ENCODE results near the gene DCHS2.

The DCHS2 gene

DNA sequence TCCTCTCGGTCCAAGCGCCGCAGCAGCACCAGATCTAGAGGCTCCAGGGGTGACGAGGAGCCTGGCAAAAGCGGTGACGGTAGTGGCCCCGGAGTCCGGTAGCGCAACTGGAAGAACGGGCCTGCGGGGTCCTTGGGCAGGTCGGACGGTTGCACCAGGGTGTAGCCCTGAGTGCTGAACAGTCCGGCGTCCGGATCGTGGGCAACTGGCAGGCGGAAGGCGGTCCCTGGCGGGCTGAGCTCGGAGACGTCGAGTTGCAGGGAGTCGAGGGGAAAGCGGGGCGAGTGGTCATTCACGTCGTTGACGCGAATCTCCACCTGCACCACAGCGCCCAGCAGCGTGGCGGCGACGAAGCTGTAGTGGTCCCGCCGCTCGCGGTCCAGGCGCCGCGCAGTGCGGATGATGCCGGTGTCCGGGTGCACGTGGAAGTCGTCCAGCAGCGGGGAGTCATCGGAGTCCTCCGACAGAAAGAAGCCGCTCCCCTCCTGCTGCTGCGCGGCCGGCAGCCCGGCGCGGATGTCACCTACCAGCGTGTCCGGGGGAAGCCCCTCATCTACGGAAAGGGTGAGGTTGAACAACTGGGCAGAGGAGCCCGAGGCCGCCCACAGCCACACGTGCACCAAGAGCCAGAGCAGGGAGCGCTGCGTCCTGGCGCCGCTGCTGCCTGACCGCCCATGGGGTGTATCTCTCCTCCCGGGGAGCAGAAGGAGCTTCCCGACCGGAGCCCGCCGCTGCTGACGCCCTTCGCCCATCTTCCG, 837 bp downstream of the DCHS2 start:
- DNase-seq (ENCODE audit: low spot score): peak; percentile 18

DNA sequence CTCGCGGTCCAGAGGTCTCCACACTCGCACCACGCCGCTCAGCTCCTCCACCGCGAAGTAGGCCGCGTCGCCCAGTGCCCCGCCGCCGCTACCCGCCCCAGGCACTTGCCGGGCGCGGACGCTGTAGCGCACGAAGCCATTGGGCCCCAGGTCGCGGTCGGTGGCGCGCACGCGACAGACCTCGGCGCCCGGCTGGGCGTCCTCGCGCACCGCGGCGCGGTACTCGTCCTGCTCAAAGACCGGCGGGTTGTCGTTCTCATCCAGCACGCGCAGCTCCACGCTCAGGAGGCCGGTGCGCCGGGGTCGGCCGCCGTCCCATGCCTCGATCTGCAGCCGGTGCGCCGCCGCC, 1.4 kb downstream of the DCHS2 start:
- no peak for DNase-seq (ENCODE audit: low spot score)

DNA sequence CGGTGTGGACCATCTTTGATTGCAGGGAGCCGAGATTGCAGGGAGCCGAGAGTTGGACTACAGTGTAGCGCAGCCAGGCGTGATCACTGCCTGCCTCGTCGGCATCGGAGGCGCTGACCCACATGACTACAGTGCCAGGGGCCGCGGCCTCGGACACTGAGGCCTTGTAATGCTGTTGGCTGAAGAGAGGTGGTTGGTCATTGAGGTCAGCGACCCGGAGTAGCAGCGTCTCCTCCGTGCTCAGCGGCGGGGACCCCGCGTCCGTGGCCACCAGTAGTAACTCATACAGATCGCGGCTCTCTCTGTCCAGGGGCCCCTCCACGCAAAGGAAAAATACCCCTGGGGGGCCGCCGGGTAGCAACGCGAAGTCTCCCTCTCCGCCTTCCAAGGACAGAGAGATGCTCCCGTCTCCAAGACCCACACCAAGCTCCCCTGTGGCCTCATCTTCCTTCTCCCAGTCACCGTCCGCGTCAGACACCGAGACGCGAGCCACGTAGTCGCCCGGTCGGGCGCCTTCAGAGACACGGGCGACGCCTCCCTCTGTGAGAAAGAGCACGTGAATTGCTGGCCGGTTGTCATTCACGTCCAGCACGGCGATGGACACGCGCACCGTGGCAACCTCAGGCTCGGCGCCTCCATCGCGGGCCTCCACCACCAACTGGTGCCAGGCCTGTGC, 1.9 kb downstream of the DCHS2 start:
- DNase-seq (ENCODE audit: low spot score): no peak

DNA sequence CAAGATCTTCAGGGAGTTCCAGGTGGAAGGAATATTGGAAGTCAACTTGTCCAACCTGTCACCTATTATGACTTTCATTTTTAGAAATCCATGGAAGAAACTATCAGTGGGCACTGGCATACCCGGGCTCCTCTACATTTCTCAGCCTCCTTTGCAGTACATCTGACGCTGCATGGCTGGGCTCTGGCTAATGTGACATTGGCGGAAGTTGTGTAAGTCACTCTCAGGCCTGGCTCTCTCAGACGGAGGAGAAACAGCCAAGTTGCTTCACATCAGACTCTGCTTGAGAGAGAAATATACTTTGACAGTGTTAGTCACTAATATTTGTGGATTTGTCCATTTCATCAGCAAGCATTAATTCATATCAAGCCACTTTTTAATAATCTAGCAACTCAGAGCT, 4.5 kb downstream of the DCHS2 start:
- no peak for DNase-seq (ENCODE audit: low spot score)

GRCh38 chr4:154485127-154485773, 6.3 kb downstream of the DCHS2 start:
- DNase-seq (ENCODE audit: low spot score): no peak

DNA sequence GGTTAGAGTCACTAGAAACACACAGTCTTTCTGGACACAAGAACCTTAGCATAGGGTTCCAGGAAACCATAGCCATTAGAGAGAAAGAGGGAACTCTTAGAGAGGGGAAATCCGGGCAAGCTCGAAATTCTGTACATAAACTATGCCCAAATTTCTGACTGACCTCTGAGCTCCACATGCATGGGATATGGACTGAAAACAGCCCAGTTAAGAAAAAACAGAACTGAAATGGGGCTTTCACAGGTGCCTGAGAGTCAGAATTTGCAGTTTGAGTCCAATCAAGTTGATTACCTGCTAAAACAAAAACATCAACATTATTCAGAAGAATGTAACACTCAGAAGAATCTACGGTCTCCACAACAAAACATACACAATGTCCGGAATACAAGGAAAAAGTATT, 13.1 kb downstream of the DCHS2 start:
- DNase-seq (ENCODE audit: low spot score): no peak

DNA sequence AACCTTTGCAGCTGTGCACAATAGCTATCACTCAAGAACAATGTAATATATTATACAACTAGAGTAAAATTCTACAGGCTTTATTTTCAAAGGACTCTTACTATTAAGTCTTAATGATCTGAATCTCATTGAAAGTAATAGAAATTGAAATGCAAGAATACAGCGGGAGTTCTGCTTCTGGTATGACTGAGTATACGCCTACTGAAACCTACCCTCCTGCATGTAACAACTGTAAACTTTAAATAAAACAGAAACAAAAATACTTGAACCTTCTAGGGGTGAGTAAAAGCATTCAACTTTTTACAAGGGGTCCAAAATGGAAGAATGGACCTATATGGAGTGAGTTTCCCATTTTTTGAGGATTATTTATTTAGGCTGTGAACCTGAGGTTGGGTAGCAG, 13.5 kb downstream of the DCHS2 start:
- DNase-seq (ENCODE audit: low spot score): no peak

DNA sequence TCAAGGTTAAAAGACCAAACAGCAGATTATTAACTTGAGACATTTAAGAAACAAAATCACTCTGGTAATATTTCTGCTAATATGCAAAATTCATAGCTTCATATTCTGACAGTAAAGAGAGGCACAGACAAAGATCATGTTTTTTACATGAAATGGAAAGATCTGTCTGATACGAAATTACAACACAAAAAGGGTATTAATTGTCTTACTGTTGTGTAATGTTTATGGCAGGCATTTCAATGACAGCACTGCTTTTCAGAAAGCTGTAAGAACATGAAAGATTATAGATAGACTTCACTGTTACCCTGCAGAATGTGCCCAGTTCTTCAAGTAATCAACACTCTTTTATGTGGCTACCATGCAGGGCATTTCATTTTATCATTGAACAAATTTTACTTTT, 15.4 kb downstream of the DCHS2 start:
- no peak for DNase-seq (ENCODE audit: low spot score)

DNA sequence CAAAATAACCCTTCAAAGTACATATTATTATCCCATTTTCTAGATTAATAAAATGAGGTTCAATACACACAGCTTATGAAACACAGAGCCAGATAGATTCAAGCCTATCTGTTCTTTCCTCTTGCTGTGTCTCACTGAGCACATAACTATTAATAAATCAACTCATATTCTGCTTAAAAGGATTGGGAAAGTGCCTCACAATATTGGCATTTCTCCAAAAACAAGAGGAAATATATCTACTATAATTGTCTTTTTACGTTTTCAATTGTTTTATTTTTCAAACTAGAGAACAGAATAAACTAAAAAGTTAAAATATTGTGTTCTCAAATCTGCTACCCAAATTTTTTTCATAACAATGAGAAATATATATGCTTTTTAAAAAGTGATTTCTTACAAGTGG, 15.8 kb downstream of the DCHS2 start:
- no peak for DNase-seq (ENCODE audit: low spot score)

DNA sequence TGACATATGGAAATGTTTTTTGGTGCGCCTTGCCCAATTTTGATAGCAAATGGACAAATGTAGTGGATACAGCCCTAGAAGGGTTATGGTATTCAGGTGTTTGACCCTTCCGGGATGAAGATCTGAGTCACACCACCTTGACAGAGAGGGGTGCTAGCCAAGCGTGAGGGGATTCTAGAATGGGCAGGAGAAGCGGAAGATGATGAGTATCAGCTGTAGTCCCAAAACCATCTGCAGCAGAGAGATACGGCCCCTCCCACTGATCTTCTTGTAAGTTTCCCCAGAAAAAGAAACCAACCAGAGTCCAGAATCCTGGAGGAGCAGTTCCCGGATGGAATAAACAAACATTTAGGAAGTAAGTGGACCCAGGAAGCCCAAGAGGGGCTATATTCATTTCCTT, 18.1 kb downstream of the DCHS2 start:
- no peak for DNase-seq (ENCODE audit: low spot score)

DNA sequence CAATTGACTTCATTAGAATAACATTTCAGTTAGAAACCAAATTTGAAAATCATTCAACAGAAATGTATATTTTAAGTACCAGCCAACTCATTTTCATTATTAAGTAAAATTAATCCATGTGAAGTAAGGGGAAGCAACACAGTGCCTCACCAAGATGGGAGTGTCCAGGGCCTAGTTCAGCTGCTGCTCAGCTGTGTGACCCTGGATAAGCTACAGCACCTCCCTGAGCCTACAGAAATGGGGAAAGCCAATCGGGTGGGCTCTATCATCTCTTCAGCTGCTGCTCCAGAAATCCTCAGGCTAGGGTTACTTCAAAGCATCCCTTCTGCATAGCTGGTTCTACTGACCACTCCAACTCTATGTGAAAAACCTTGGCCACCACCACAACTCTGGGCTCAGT, 18.7 kb downstream of the DCHS2 start:
- DNase-seq (ENCODE audit: low spot score): no peak

DNA sequence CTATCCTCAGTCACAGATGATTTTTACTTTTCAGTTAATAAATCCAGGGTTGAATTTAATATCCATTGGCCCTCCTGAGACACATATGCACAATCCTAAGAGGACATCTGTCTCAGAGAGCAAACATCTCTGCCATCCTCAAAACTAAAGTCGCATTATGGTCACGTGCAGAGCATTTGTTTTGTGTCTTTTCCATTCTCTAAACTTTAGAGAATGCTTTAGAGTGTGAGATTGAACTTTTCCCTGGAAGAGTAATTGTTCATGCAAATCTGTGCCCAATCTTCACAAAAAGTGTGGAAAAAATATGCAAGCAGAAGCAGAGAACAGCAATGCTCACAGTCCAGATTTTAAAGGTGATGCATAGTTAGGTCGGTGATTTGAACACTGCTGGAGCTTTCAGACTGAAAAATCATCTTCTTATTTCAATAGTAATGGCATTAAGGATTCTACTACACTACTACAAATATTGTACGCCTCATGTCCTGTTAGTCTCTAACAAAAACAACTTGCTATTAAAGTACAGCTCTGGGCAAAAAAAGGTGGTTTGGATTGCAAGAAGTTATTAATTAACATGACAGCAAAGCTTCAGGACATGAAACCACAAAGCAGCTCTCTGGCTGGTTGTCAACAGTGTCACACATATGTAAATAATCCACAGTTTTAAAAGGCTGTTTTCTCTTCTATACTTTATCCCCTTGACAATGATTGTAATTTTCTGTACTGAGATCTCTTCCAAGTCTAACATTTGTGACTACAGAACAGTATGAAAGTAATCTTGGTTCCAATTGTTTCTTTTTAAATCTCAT, 19.9 kb downstream of the DCHS2 start:
- no peak for DNase-seq (ENCODE audit: low spot score)

GRCh38 chr4:154471032-154471431, 20.6 kb downstream of the DCHS2 start:
- DNase-seq (ENCODE audit: low spot score): no peak

- no peak for DNase-seq (ENCODE audit: low spot score)
Observed at GRCh38 chr4:154467886-154468285, 23.7 kb downstream of the DCHS2 start.

- no peak for DNase-seq (ENCODE audit: low spot score)
Observed at GRCh38 chr4:154466336-154466735, 25.3 kb downstream of the DCHS2 start.

GRCh38 chr4:154465085-154465484, 26.5 kb downstream of the DCHS2 start:
- DNase-seq (ENCODE audit: low spot score): peak; percentile 31

DNA sequence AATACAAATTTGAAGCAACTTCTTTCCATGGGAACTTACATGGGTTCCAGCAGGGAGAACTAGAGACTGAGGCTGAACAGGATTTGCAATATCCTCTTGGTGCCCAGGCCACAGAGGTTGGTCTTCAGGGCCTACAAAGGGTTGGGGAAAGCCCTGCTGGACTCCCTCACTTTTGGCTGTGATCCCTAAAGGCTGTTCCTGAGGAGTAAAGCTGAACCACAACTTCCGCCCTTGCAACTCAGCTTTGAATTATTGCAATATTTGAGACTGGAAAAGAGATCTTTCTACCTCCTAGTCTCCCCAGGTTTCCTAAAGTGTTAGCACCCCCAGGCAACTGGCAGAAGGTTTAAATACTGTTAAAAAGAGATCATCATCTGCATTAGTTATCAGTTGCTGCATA, 26.9 kb downstream of the DCHS2 start:
- DNase-seq (ENCODE audit: low spot score): peak; percentile 13

- no peak for DNase-seq (ENCODE audit: low spot score)
Observed at GRCh38 chr4:154462081-154462810, 29.4 kb downstream of the DCHS2 start.

DNA sequence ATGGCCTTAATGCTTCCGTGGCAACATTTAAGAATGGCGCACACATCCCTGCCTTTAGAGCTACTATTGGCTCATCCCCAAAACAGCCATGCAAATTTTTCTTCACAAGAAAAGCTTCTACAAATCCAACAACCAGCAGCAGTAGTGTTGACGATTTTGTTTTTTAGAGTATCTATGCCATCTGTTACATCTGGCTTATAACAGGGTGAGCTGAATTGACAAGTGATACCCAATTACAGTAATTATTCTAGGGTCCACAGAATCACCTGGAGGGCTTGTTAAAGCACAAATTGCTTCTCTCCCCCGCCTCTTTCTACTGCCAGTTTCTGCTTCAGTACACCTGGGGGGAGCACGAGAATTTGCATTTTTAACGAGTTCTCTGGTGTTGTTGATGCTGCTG, 34.1 kb downstream of the DCHS2 start:
- DNase-seq (ENCODE audit: low spot score): no peak

- no peak for DNase-seq (ENCODE audit: low spot score)
Observed at GRCh38 chr4:154456889-154457288, 34.7 kb downstream of the DCHS2 start.

- no peak for DNase-seq (ENCODE audit: low spot score)
Observed at GRCh38 chr4:154456240-154456639, 35.4 kb downstream of the DCHS2 start.

- no peak for DNase-seq (ENCODE audit: low spot score)
Observed at GRCh38 chr4:154455111-154455510, 36.5 kb downstream of the DCHS2 start.
